K562 (cell line): Measurements from ENCODE around the gene LMNB1. TPM values are rescaled to one million over a fixed set of nuclear protein-coding genes. Genes with fewer than 3 reads are reported as not detected.

Experiments used
- CC2D1A ChIP-seq: fragments of 450-650 bp; IDR thresholded peaks from 2 replicates; pipeline ENCODE4 v1.6.1; 2017; ENCODE audit warnings: mild to moderate bottlenecking
- CEBPG ChIP-seq, 3 experiments: fragments of 200-800 bp in 1 of 3; sonication (Bioruptor generic) in 1 of 3; sonication (generic) in 1 of 3; formaldehyde crosslinking in 1 of 3; IDR thresholded peaks in 2 of 3; conservative IDR thresholded peaks in 1 of 3; 2 replicates each; pipeline versions ENCODE4 v1.6.1 to v1.8.0; 2016 to 2022; ENCODE audit warnings: missing compliant biosample characterization in 2 of 3, missing genetic modification characterization in 2 of 3, mild to moderate bottlenecking in 1 of 3, missing genetic modification reagents in 1 of 3
- CTCF ChIP-seq, 3 experiments: IDR thresholded peaks in 2 of 3; conservative IDR thresholded peaks in 1 of 3; 2 replicates each; pipeline ENCODE4 v1.5.1; 2011 to 2012; ENCODE audit warnings: low read length in 3 of 3, mild to moderate bottlenecking in 3 of 3, control low read depth in 2 of 3, improper control_type of control experiment in 1 of 3, inconsistent platforms in 1 of 3, low read depth in 1 of 3, mixed read lengths in 1 of 3, moderate library complexity in 1 of 3; ENCODE audit not compliant: insufficient read depth in 2 of 3
- DEAF1 ChIP-seq: fragments of 450-650 bp; formaldehyde crosslinking; IDR thresholded peaks from 2 replicates; pipeline ENCODE4 v1.4.0; 2020; ENCODE audit warnings: mild to moderate bottlenecking, moderate library complexity
- JUND ChIP-seq, 2 experiments: IDR thresholded peaks; 2 replicates in 1 of 2; 3 replicates in 1 of 2; pipeline ENCODE4 v1.6.1; 2011; ENCODE audit warnings: borderline replicate concordance in 2 of 2, low read depth in 2 of 2, low read length in 2 of 2, improper control_type of control experiment in 1 of 2, missing biosample characterization in 1 of 2, missing genetic modification characterization in 1 of 2, missing genetic modification reagents in 1 of 2
- KAT8 ChIP-seq: fragments of 450-650 bp; IDR thresholded peaks from 2 replicates; pipeline ENCODE4 v1.6.1; 2016; ENCODE audit warnings: low read depth, mild to moderate bottlenecking
- MLLT1 ChIP-seq, 2 experiments: fragments of 450-650 bp; IDR thresholded peaks; 2 replicates each; pipeline ENCODE4 v1.6.1; 2016
- MNT ChIP-seq, 2 experiments: fragments of 450-650 bp; conservative IDR thresholded peaks; 2 replicates each; pipeline ENCODE4 v1.6.1; 2017; ENCODE audit warnings: mild to moderate bottlenecking in 2 of 2, moderate library complexity in 2 of 2
- MYC ChIP-seq, 2 experiments: fragments of 250-450 bp in 1 of 2; sonication (Bioruptor Pico) in 1 of 2; IDR thresholded peaks; 2 replicates each; pipeline versions ENCODE4 v1.5.1 to v1.6.1; 2012 to 2021; ENCODE audit warnings: low read depth in 2 of 2, borderline replicate concordance in 1 of 2, improper control_type of control experiment in 1 of 2, low read length in 1 of 2, mild to moderate bottlenecking in 1 of 2, moderate library complexity in 1 of 2
- NFIC ChIP-seq: fragments of 450-650 bp; IDR thresholded peaks from 2 replicates; pipeline ENCODE4 v1.6.1; 2017; ENCODE audit warnings: mild to moderate bottlenecking, inconsistent platforms
- WHSC1 ChIP-seq: IDR thresholded peaks from one replicate; pipeline ENCODE4 v1.6.1; 2012; ENCODE audit warnings: low read length, control low read depth, inconsistent platforms
- ZNF75A ChIP-seq: fragments of 450-650 bp; formaldehyde crosslinking; IDR thresholded peaks from 2 replicates; pipeline ENCODE4 v1.4.0; 2020; ENCODE audit warnings: mild to moderate bottlenecking
- polyA plus RNA-seq, 8 experiments: library from polyadenylated mRNA; depleted of rRNA in 4 of 8; stranded (reverse) in 5 of 8; unstranded in 3 of 8; fragments of >200 nt; fragmentation: Nextera tagmentation in 2 of 8; fragmentation: Illumina TruSeq in 1 of 8; extraction: Ambion mirVana in 2 of 8; extraction: Trizol in 1 of 8; gene quantifications; 2 replicates each; pipeline versions ENCODE4 v1.2.1 to v1.2.3, GENCODE V29; 2011 to 2014; ENCODE audit warnings: inconsistent platforms in 1 of 8, missing spikeins in 1 of 8
- total RNA-seq, 7 experiments: library from RNA; depleted of rRNA in 6 of 7; stranded (reverse); fragments of >200 nt in 6 of 7; fragmentation: Illumina TruSeq in 2 of 7; extraction: Trizol in 2 of 7; gene quantifications; 2 replicates each; pipeline versions ENCODE4 v1.2.1 to v1.2.3, GENCODE V29; 2011 to 2021; ENCODE audit warnings: low replicate concordance in 1 of 7

The LMNB1 gene
- total and polyA plus RNA-seq, 9 of the 15 experiments (the other 6 are each of a cell fraction or from before 2014, with no cell fraction given) = 2.8 to 190 (median 131) TPM

- peak; percentile 86 for TF ChIP-seq DEAF1 (CRISPR knock-in tag)
- peak in 1 of 2 experiments; percentile 9; a peak in 1 of 4 replicates for TF ChIP-seq MLLT1 (IDR thresholded peaks at IDR 0.05)
- peak in 1 of 2 experiments; percentile 29; a peak in 1 of 4 replicates for TF ChIP-seq MNT (conservative IDR thresholded peaks at IDR 0.05)
- TF ChIP-seq MYC (IDR thresholded peaks at IDR 0.05; ENCODE audit: low read depth, low read length) = no peak
- no peak for TF ChIP-seq MYC (CRISPR knock-in tag; IDR thresholded peaks at IDR 0.05; ENCODE audit: borderline replicate concordance, low read depth)
- TF ChIP-seq CTCF (IDR thresholded peaks at IDR 0.05 in 2 of 3, conservative IDR thresholded peaks at IDR 0.05 in 1 of 3; ENCODE audit: insufficient read depth in 2 of 3, low read depth in 1 of 3, low read length in 3 of 3) = peak; percentile 67 to 83 (median 73)
- TF ChIP-seq WHSC1 = no peak
- no peak for TF ChIP-seq KAT8
- TF ChIP-seq CC2D1A = 0 out of 2 replicates have a peak, but pooled peaks have one; percentile 36
- TF ChIP-seq ZNF75A = peak; percentile 85
- TF ChIP-seq JUND (IDR thresholded peaks at IDR 0.05; ENCODE audit: borderline replicate concordance, low read depth, low read length) = peak; percentile 13; the same call in 1 of the 2 replicates
- no peak; the same call in 2 of the 3 replicates for TF ChIP-seq JUND (tag; IDR thresholded peaks at IDR 0.05; ENCODE audit: borderline replicate concordance, low read depth, low read length)
- TF ChIP-seq NFIC = 0 out of 2 replicates have a peak, but pooled peaks have one; percentile 4
- TF ChIP-seq CEBPG (CRISPR knock-in tag; IDR thresholded peaks at IDR 0.05) = no peak
- peak in 1 of 2 experiments; percentile 53; a peak in 2 of 4 replicates for TF ChIP-seq CEBPG (tag; conservative IDR thresholded peaks at IDR 0.05 in 1 of 2, IDR thresholded peaks at IDR 0.05 in 1 of 2)
Observed at GRCh38 chr5:126780165-126780827, 3.4 kb downstream of the LMNB1 start (continued).
